Measurements from ENCODE around the gene TRMT44. TPM values are rescaled to one million over a fixed set of nuclear protein-coding genes. Genes with fewer than 3 reads are reported as not detected.

Gene TRMT44
- polyA plus RNA-seq, 1 donor (not counting 4 experiments of a cell fraction or from before 2014, with no cell fraction given) = 8.8 TPM

DNA sequence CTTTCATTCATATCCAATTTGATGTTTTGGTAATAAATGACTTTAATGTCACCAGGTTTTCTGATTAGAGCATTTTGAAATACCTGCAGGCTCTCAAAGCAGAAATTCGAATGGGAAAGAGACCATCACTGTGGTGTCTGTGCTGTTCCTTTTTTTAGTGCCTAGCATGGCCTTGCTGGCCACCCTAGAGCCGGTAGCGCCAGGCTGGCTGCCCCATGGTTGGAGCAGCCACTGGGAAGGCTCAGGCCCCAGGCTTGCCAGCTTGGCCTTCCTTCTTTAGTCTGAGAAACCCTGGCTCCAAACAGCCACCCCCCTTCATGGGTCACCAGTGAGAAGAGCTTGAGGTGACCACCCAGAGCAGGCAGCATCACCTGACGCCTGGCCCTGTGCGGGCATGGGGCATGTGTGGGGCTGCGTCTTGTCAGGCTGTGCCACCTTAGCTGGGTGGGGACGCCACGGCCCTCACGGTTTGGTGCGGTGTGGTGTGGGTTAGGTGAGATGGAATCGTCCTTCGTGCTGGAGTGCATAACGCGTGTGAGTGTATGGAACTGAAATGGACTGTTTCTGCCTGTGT is 30.0 kb downstream of the TRMT44 start:
- Histone ChIP-seq H3K9ac (ENCODE audit: control insufficient read depth, extremely low read depth, insufficient read depth, low read length) (no peak overlapping the region), H2AFZ (ENCODE audit: control insufficient read depth, low read length) (no peak overlapping the region), H3K4me2 (ENCODE audit: control insufficient read depth, extremely low read depth, insufficient read depth, low read depth, low read length) (no peak overlapping the region), H3K36me3 (ENCODE audit: control insufficient read depth in 2 of 2, extremely low read depth in 1 of 2, insufficient read depth in 2 of 2, low read length in 2 of 2) (peaks cover 15 to 18% of the 10 kb centered on the region in 2 experiments), H3K4me3 (ENCODE audit: control insufficient read depth in 2 of 3, extremely low read depth in 1 of 3, insufficient read depth in 2 of 3, low read depth in 1 of 3, low read length in 3 of 3) (no peak overlapping the region), H3K27ac (ENCODE audit: control insufficient read depth, insufficient read depth, low read length) (no peak overlapping the region), H3K9me1 (ENCODE audit: control insufficient read depth, extremely low read depth, insufficient read depth, low read length) (no peaks in the 10 kb centered on the region), H3K79me2 (ENCODE audit: control insufficient read depth, insufficient read depth, low read length) (no peaks in the 10 kb centered on the region), H4K20me1 (ENCODE audit: control insufficient read depth, extremely low read depth, insufficient read depth, low read length) (no peaks in the 10 kb centered on the region), H3K9me3 (ENCODE audit: control insufficient read depth, low read depth, low read length) (no peaks in the 10 kb centered on the region), H3K27me3 (ENCODE audit: control insufficient read depth, extremely low read depth, insufficient read depth, low read length) (no peaks in the 10 kb centered on the region), H3K4me1 (ENCODE audit: control insufficient read depth, extremely low read depth, insufficient read depth, low read length) (no peaks in the 10 kb centered on the region)
- FAIRE-seq = no peak
- no peak for DNase-seq (ENCODE audit: low read depth, low spot score)
- TF ChIP-seq EZH2 (IDR thresholded peaks at IDR 0.05; ENCODE audit: low read length) = no peak
- TF ChIP-seq, protein P1, sequence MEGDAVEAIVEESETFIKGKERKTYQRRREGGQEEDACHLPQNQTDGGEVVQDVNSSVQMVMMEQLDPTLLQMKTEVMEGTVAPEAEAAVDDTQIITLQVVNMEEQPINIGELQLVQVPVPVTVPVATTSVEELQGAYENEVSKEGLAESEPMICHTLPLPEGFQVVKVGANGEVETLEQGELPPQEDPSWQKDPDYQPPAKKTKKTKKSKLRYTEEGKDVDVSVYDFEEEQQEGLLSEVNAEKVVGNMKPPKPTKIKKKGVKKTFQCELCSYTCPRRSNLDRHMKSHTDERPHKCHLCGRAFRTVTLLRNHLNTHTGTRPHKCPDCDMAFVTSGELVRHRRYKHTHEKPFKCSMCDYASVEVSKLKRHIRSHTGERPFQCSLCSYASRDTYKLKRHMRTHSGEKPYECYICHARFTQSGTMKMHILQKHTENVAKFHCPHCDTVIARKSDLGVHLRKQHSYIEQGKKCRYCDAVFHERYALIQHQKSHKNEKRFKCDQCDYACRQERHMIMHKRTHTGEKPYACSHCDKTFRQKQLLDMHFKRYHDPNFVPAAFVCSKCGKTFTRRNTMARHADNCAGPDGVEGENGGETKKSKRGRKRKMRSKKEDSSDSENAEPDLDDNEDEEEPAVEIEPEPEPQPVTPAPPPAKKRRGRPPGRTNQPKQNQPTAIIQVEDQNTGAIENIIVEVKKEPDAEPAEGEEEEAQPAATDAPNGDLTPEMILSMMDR (optimal IDR thresholded peaks at IDR 0.05 in 1 of 3, IDR thresholded peaks at IDR 0.05 in 1 of 3, conservative IDR thresholded peaks at IDR 0.05 in 1 of 3; ENCODE audit: extremely low read depth in 1 of 3, insufficient read depth in 2 of 3, low read length in 3 of 3) = no peak
- dilution Hi-C loops (cut with MboI; ENCODE audit: extremely low pct_ligation_motif_present, low sequenced_read_pairs) = no loop called here

DNA sequence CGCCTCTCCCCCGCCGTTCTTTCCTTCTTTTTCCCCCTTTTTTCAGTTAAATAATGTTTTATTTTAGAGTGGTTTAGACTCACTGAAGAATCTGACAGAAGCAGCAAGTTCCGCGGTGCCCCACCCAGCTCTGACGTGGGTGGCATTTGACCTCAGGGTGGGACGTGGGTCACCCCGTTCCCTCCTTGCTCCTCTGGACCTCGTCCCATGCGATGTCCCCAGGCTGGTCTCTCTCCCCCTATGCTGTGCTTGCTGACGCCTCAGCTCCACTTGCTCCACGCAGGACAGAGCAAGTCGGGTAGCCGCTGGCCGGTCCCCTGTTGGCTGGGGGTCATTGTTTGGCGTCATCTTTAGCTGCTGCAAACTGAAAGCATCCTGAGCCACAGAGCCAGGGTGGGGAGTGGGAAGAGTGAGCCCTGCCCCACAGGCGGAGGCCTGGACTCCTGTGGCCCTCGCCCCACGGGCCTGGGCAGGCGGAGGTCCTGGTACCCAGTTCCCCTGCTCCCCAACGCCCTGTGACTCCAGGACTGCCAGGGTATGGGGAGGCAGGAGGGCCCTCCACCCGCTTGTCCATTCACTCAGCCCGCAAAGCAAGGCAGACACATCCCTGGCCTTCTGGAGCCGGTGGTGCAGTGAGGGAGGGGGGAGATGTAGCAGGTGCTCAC is 30.8 kb downstream of the TRMT44 start:
- H3K27ac ChIP-seq (ENCODE audit: control insufficient read depth, insufficient read depth, low read length) = no peak overlapping the region
- H3K9me1 ChIP-seq (ENCODE audit: control insufficient read depth, extremely low read depth, insufficient read depth, low read length) = no peaks in the 10 kb centered on the region
- no peak overlapping the region for H3K9ac ChIP-seq (ENCODE audit: control insufficient read depth, extremely low read depth, insufficient read depth, low read length)
- no peaks in the 10 kb centered on the region for H4K20me1 ChIP-seq (ENCODE audit: control insufficient read depth, extremely low read depth, insufficient read depth, low read length)
- H3K4me2 ChIP-seq (ENCODE audit: control insufficient read depth, extremely low read depth, insufficient read depth, low read depth, low read length) = no peak overlapping the region
- no peak overlapping the region for H2AFZ ChIP-seq (ENCODE audit: control insufficient read depth, low read length)
- no peaks in the 10 kb centered on the region for H3K4me1 ChIP-seq (ENCODE audit: control insufficient read depth, extremely low read depth, insufficient read depth, low read length)
- dilution Hi-C loops (cut with MboI; ENCODE audit: extremely low pct_ligation_motif_present, low sequenced_read_pairs) = no loop called here
- no peak overlapping the region for H3K4me3 ChIP-seq (ENCODE audit: control insufficient read depth in 2 of 3, extremely low read depth in 1 of 3, insufficient read depth in 2 of 3, low read depth in 1 of 3, low read length in 3 of 3)
- DNase-seq (ENCODE audit: low read depth, low spot score) (no peak), FAIRE-seq (no peak)
- H3K79me2 ChIP-seq (ENCODE audit: control insufficient read depth, insufficient read depth, low read length) = no peaks in the 10 kb centered on the region
- TF ChIP-seq, protein P1 (optimal IDR thresholded peaks at IDR 0.05 in 1 of 3, IDR thresholded peaks at IDR 0.05 in 1 of 3, conservative IDR thresholded peaks at IDR 0.05 in 1 of 3; ENCODE audit: extremely low read depth in 1 of 3, insufficient read depth in 2 of 3, low read length in 3 of 3) = no peak
- no peak for TF ChIP-seq EZH2 (IDR thresholded peaks at IDR 0.05; ENCODE audit: low read length)
- no peaks in the 10 kb centered on the region for H3K27me3 ChIP-seq (ENCODE audit: control insufficient read depth, extremely low read depth, insufficient read depth, low read length)
- no peaks in the 10 kb centered on the region for H3K9me3 ChIP-seq (ENCODE audit: control insufficient read depth, low read depth, low read length)
- H3K36me3 ChIP-seq (ENCODE audit: control insufficient read depth in 2 of 2, extremely low read depth in 1 of 2, insufficient read depth in 2 of 2, low read length in 2 of 2) = peaks cover 15 to 21% of the 10 kb centered on the region in 2 experiments
